ENCODE data around the gene TMEM179B.

Gene TMEM179B

GRCh38 chr11:62832336-62833234 is 45.4 kb downstream of the TMEM179B start, which contains the start of gene TEX54:
Gene TEX54, minus strand, starts transcription at chr11:62832841.
- no peak for DNase-seq (ENCODE audit: low read depth)

GRCh38 chr11:62835336-62835735 is 48.1 kb downstream of the TMEM179B start:
- no peak for DNase-seq (ENCODE audit: low read depth)

GRCh38 chr11:62839050-62839945 is 52.1 kb downstream of the TMEM179B start, which contains the start of gene WDR74:
Gene WDR74, minus strand, starts transcription at chr11:62839590. Its CDS starts 20 bp downstream, at chr11:62839570.
- DNase-seq (ENCODE audit: low read depth), result peak; percentile 85

Data from activated T-cell treated with anti-CD3 and anti-CD28 coated beads for 24 hours (primary cell).